SK-N-SH (cell line): ENCODE results near the gene SERPINH1. TPM values are rescaled to one million over a fixed set of nuclear protein-coding genes. Genes with fewer than 3 reads are reported as not detected.
A peak's percentile ranks its signal among the peaks of the same experiment; 100 is the strongest.

ENCODE experiments used
- CTCF ChIA-PET: fragments of 300-600, 350-600 bp; formaldehyde crosslinking; extraction: SDS; loops from one replicate; lab custom pipeline; 2021; lab: Yijun Ruan, JAX
- POLR2A ChIA-PET: fragments of 350-600 bp; sonication (Branson Sonifier 250); formaldehyde crosslinking; extraction: SDS; loops from one replicate; lab custom pipeline; 2020; ENCODE audit warnings: antibody characterized with exemption, inconsistent platforms; lab: Yijun Ruan, JAX
- DNase-seq: peaks from one replicate; pipeline ENCODE4 v3.0.0; 2012
- H2AFZ ChIP-seq: fragments of 200-600 bp; sonication (generic); 2 replicates; pipeline ENCODE4 v1.8.1; 2016; ENCODE audit warnings: antibody characterized with exemption, mild to moderate bottlenecking, low read depth
- H3F3A ChIP-seq: fragments of 200-600 bp; sonication (generic); replicated peaks from 2 replicates; pipeline ENCODE3; 2016; ENCODE audit warnings: antibody characterized with exemption, mild to moderate bottlenecking; ENCODE audit not compliant: insufficient read depth
- H3K27ac ChIP-seq, 2 experiments: fragments of 200-500 bp in 1 of 2; fragments of 200-600 bp in 1 of 2; sonication (Bioruptor generic) in 1 of 2; sonication (generic), shearing (Covaris generic) in 1 of 2; 2 replicates each; pipeline versions ENCODE4 v1.5.1 to v1.6.1; 2014 to 2016; ENCODE audit warnings: low read depth in 2 of 2, inconsistent platforms in 1 of 2, low read length in 1 of 2, mild to moderate bottlenecking in 1 of 2, mixed read lengths in 1 of 2
- H3K27me3 ChIP-seq: fragments of 200-600 bp; sonication (generic), shearing (Covaris generic); 2 replicates; pipeline ENCODE4 v1.6.1; 2016; ENCODE audit warnings: mixed run types; ENCODE audit not compliant: insufficient read depth
- H3K36me3 ChIP-seq, 2 experiments: fragments of 200-500 bp in 1 of 2; fragments of 200-600 bp in 1 of 2; sonication (Bioruptor generic) in 1 of 2; sonication (generic) in 1 of 2; replicated peaks in 1 of 2; 2 replicates each; pipeline versions ENCODE3 to v1.5.1; 2014 to 2016; ENCODE audit warnings: low read length in 1 of 2, mild to moderate bottlenecking in 1 of 2; ENCODE audit not compliant: insufficient read depth in 2 of 2, control insufficient read depth in 1 of 2
- H3K4me1 ChIP-seq, 2 experiments: fragments of 200-500 bp in 1 of 2; fragments of 200-600 bp in 1 of 2; sonication (Bioruptor generic) in 1 of 2; sonication (generic), shearing (Covaris generic) in 1 of 2; 2 replicates each; pipeline versions ENCODE4 v1.5.1 to v1.6.1; 2014 to 2016; ENCODE audit warnings: low read depth in 1 of 2, low read length in 1 of 2, mixed run types in 1 of 2; ENCODE audit not compliant: insufficient read depth in 2 of 2, control insufficient read depth in 1 of 2
- H3K4me2 ChIP-seq: fragments of 200-600 bp; sonication (generic), shearing (Covaris generic); 2 replicates; pipeline ENCODE4 v1.6.1; 2017; ENCODE audit warnings: mixed run types
- H3K4me3 ChIP-seq, 2 experiments: fragments of 200-500 bp in 1 of 2; fragments of 200-600 bp in 1 of 2; sonication (Bioruptor generic) in 1 of 2; sonication (generic), shearing (Covaris generic) in 1 of 2; 2 replicates each; pipeline versions ENCODE4 v1.5.1 to v1.8.1; 2014 to 2016; ENCODE audit warnings: low read depth in 2 of 2, inconsistent platforms in 1 of 2, low read length in 1 of 2, mild to moderate bottlenecking in 1 of 2, mixed read lengths in 1 of 2, moderate library complexity in 1 of 2
- H3K79me2 ChIP-seq: fragments of 200-600 bp; sonication (generic); 2 replicates; pipeline ENCODE4 v1.8.1; 2017; ENCODE audit warnings: mild to moderate bottlenecking; ENCODE audit not compliant: insufficient read depth
- H3K9ac ChIP-seq: fragments of 200-600 bp; sonication (generic); 2 replicates; pipeline ENCODE4 v1.6.1; 2017; ENCODE audit warnings: mixed run types
- H3K9me2 ChIP-seq: fragments of 200-600 bp; sonication (generic); 2 replicates; pipeline ENCODE4 v1.6.1; 2017; ENCODE audit warnings: mixed run types
- H3K9me3 ChIP-seq: fragments of 200-600 bp; sonication (generic); 2 replicates; pipeline ENCODE4 v1.6.1; 2017; ENCODE audit warnings: mixed run types, mild to moderate bottlenecking, moderate library complexity
- H4K20me1 ChIP-seq: fragments of 200-600 bp; sonication (generic); 2 replicates; pipeline ENCODE4 v1.6.1; 2017; ENCODE audit warnings: mild to moderate bottlenecking, mixed run types; ENCODE audit not compliant: insufficient read depth
- CHD2 ChIP-seq: fragments of 150-350 bp; IDR thresholded peaks from 2 replicates; pipeline ENCODE4 v1.6.1; 2018; ENCODE audit warnings: low read length; ENCODE audit not compliant: partially characterized antibody
- ELF1 ChIP-seq: IDR thresholded peaks from 2 replicates; pipeline ENCODE4 v1.4.0; 2012
- GATA2 ChIP-seq: sonication (generic); formaldehyde crosslinking; IDR thresholded peaks from 2 replicates; pipeline ENCODE4 v1.5.0; 2020; ENCODE audit warnings: mild to moderate bottlenecking, missing genetic modification reagents
- TEAD4 ChIP-seq: IDR thresholded peaks from 2 replicates; pipeline ENCODE4 v1.4.0; 2012; ENCODE audit warnings: mild to moderate bottlenecking, borderline replicate concordance; ENCODE audit not compliant: insufficient read depth
- ZBTB33 ChIP-seq: IDR thresholded peaks from 2 replicates; pipeline ENCODE4 v1.4.0; 2012; ENCODE audit warnings: low read depth, borderline replicate concordance
- WGBS: methylation state at CpG from one replicate; pipeline ENCODE4 v1.1.6; 2017; ENCODE audit warnings: low lambda C conversion rate; 5-methylcytosine and 5-hydroxymethylcytosine counted together
- polyA plus RNA-seq, 3 experiments: library from polyadenylated mRNA; depleted of rRNA; stranded (reverse); fragments of >200 nt; gene quantifications; 2 replicates each; pipeline ENCODE4 v1.2.3, GENCODE V29; 2012
- TF ChIP-seq, protein P1 (sequence below): fragments of 200-600 bp; sonication (generic); IDR thresholded peaks from 2 replicates; pipeline ENCODE4 v1.6.1; 2017; ENCODE audit warnings: antibody characterized with exemption, mild to moderate bottlenecking, moderate library complexity
- TF ChIP-seq, protein P2 (sequence below): fragments of 150-350 bp; IDR thresholded peaks from 2 replicates; pipeline ENCODE4 v1.6.1; 2016; ENCODE audit warnings: mild to moderate bottlenecking, low read depth, low read length

The SERPINH1 gene
- polyA plus RNA-seq, 1 of the 3 experiments (the other 2 are of a cell fraction), result 293 TPM

- DNase-seq, result no peak
- H3K4me3 ChIP-seq, result peak overlapping the region in 1 of 2 experiments; percentile 70; a peak in 1 of 4 replicates
- no peaks in the 10 kb centered on the region for H3K9me2 ChIP-seq
- TF ChIP-seq GATA2 (CRISPR knock-in tag) (no peak), ELF1 (no peak), TEAD4 (no peak), CHD2 (no peak), ZBTB33 (no peak)
- TF ChIP-seq, protein P1, sequence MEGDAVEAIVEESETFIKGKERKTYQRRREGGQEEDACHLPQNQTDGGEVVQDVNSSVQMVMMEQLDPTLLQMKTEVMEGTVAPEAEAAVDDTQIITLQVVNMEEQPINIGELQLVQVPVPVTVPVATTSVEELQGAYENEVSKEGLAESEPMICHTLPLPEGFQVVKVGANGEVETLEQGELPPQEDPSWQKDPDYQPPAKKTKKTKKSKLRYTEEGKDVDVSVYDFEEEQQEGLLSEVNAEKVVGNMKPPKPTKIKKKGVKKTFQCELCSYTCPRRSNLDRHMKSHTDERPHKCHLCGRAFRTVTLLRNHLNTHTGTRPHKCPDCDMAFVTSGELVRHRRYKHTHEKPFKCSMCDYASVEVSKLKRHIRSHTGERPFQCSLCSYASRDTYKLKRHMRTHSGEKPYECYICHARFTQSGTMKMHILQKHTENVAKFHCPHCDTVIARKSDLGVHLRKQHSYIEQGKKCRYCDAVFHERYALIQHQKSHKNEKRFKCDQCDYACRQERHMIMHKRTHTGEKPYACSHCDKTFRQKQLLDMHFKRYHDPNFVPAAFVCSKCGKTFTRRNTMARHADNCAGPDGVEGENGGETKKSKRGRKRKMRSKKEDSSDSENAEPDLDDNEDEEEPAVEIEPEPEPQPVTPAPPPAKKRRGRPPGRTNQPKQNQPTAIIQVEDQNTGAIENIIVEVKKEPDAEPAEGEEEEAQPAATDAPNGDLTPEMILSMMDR, result no peak
- TF ChIP-seq, protein P2, sequence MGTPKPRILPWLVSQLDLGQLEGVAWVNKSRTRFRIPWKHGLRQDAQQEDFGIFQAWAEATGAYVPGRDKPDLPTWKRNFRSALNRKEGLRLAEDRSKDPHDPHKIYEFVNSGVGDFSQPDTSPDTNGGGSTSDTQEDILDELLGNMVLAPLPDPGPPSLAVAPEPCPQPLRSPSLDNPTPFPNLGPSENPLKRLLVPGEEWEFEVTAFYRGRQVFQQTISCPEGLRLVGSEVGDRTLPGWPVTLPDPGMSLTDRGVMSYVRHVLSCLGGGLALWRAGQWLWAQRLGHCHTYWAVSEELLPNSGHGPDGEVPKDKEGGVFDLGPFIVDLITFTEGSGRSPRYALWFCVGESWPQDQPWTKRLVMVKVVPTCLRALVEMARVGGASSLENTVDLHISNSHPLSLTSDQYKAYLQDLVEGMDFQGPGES, result no peak
- H3F3A ChIP-seq, result no peaks in the 10 kb centered on the region
- H3K9ac ChIP-seq, result no peak overlapping the region
- no peaks in the 10 kb centered on the region for H4K20me1 ChIP-seq
- 97% methylated on average over 4 of the region's 10 CpGs for WGBS
- no peak overlapping the region for H3K27ac ChIP-seq
- H3K79me2 ChIP-seq, result no peaks in the 10 kb centered on the region
- CTCF ChIA-PET, result interaction anchor here (1.2 to 15.4 kb wide), 8 partner anchors 8 to 275 kb away, joined by 3 to 275 read pairs (median 5); no protein-coding TSS in a partner anchor
- no peaks in the 10 kb centered on the region for H3K27me3 ChIP-seq
- H3K36me3 ChIP-seq, result no peaks in the 10 kb centered on the region
- H3K9me3 ChIP-seq, result no peaks in the 10 kb centered on the region
- H3K4me2 ChIP-seq, result peak overlapping the region; percentile 98
- H3K4me1 ChIP-seq, result peaks cover 0 to 35% of the 10 kb centered on the region in 2 experiments; a peak in 1 of 4 replicates
- POLR2A ChIA-PET, result interaction anchor here (0.6 to 2.5 kb wide), 2 partner anchors 13 to 206 kb away, joined by 5 to 6 read pairs; no protein-coding TSS in a partner anchor
- H2AFZ ChIP-seq, result no peak overlapping the region
These were observed 38.0 kb upstream of the SERPINH1 start for GRCh38 chr11:75523811-75524664.
